Panc1 (cell line): Measurements from ENCODE around the gene NLRP1.

Source experiments
- CTCF ChIP-seq: fragments of 450-650 bp; IDR thresholded peaks from 2 replicates; pipeline ENCODE4 v1.5.1; 2017; ENCODE audit warnings: mild to moderate bottlenecking
- POLR2AphosphoS5 ChIP-seq: IDR thresholded peaks from 2 replicates; pipeline ENCODE4 v1.6.1; 2012; ENCODE audit warnings: mild to moderate bottlenecking, low read depth, low read length, moderate library complexity
- TF ChIP-seq, protein P1 (sequence below), 2 experiments: IDR thresholded peaks; 2 replicates each; pipeline ENCODE4 v1.6.1; 2011 to 2012; ENCODE audit warnings: low read depth in 2 of 2, control low read depth in 1 of 2, low read length in 1 of 2, mild to moderate bottlenecking in 1 of 2, moderate library complexity in 1 of 2; ENCODE audit not compliant: insufficient read depth in 1 of 2

- TF ChIP-seq CTCF: no peak
- TF ChIP-seq, protein P1, sequence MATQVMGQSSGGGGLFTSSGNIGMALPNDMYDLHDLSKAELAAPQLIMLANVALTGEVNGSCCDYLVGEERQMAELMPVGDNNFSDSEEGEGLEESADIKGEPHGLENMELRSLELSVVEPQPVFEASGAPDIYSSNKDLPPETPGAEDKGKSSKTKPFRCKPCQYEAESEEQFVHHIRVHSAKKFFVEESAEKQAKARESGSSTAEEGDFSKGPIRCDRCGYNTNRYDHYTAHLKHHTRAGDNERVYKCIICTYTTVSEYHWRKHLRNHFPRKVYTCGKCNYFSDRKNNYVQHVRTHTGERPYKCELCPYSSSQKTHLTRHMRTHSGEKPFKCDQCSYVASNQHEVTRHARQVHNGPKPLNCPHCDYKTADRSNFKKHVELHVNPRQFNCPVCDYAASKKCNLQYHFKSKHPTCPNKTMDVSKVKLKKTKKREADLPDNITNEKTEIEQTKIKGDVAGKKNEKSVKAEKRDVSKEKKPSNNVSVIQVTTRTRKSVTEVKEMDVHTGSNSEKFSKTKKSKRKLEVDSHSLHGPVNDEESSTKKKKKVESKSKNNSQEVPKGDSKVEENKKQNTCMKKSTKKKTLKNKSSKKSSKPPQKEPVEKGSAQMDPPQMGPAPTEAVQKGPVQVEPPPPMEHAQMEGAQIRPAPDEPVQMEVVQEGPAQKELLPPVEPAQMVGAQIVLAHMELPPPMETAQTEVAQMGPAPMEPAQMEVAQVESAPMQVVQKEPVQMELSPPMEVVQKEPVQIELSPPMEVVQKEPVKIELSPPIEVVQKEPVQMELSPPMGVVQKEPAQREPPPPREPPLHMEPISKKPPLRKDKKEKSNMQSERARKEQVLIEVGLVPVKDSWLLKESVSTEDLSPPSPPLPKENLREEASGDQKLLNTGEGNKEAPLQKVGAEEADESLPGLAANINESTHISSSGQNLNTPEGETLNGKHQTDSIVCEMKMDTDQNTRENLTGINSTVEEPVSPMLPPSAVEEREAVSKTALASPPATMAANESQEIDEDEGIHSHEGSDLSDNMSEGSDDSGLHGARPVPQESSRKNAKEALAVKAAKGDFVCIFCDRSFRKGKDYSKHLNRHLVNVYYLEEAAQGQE (IDR thresholded peaks at IDR 0.05; ENCODE audit: insufficient read depth in 1 of 2, low read depth in 2 of 2, low read length in 1 of 2): no peak
- no peak for TF ChIP-seq POLR2AphosphoS5
These were observed 23.6 kb upstream of the NLRP1 start for GRCh38 chr17:5607946-5608345.
